ENCODE results near the gene GAL.

- TF ChIP-seq CTCF (conservative IDR thresholded peaks at IDR 0.05; ENCODE audit: low read length) (no peak), EZH2phosphoT487 (IDR thresholded peaks at IDR 0.05; ENCODE audit: borderline replicate concordance) (no peak)
Observed at GRCh38 chr11:68684385-68685356, at the start of gene GAL.
